Heart right ventricle (tissue), 16 donors: ENCODE measurements around the gene DISP3. TPM values are rescaled to one million over a fixed set of nuclear protein-coding genes. Genes with fewer than 3 reads are reported as not detected.

Source experiments
- ATAC-seq, 8 donors: fragments of 200-7000 bp; cut with Tn5 transposase; one replicate each; pipeline ENCODE4 v1.9.1; 2020; ENCODE audit warnings: mild to moderate bottlenecking in 8 of 8, moderate library complexity in 8 of 8, moderate number of reproducible peaks in 1 of 8
- DNase-seq, 2 donors: peaks; one replicate each; pipeline ENCODE4 v3.0.0-alpha.2; 2020
- H3K27ac ChIP-seq, 10 donors: fragments of 200-600 bp; sonication (generic) in 2 of 10; one replicate each; pipeline versions ENCODE4 v1.5.0 to v1.8.0; 2020 to 2022; ENCODE audit warnings: mild to moderate bottlenecking in 3 of 10
- H3K27me3 ChIP-seq, 7 donors: fragments of 200-600 bp; one replicate each; pipeline ENCODE4 v1.8.0; 2021 to 2022; ENCODE audit warnings: mild to moderate bottlenecking in 2 of 7
- H3K36me3 ChIP-seq, 9 donors: fragments of 200-600 bp; sonication (generic) in 1 of 9; one replicate each; pipeline versions ENCODE4 v1.5.0 to v1.8.0; 2020 to 2022; ENCODE audit warnings: mild to moderate bottlenecking in 2 of 9
- H3K4me1 ChIP-seq, 9 donors: fragments of 200-600 bp; sonication (generic) in 1 of 9; one replicate each; pipeline versions ENCODE4 v1.5.0 to v1.8.0; 2020 to 2022; ENCODE audit warnings: mild to moderate bottlenecking in 4 of 9
- H3K4me3 ChIP-seq, 10 donors: fragments of 200-600 bp; sonication (generic) in 2 of 10; one replicate each; pipeline versions ENCODE4 v1.5.0 to v1.8.0; 2020 to 2022; ENCODE audit warnings: mild to moderate bottlenecking in 7 of 10, moderate library complexity in 2 of 10
- H3K9me3 ChIP-seq, 11 donors: fragments of 200-600 bp in 10 of 11; sonication (generic) in 2 of 11; one replicate each; pipeline versions ENCODE4 v1.5.0 to v1.8.0; 2013 to 2022; ENCODE audit warnings: mild to moderate bottlenecking in 2 of 11, control low read depth in 1 of 11, moderate library complexity in 1 of 11
- WGBS, 2 donors: extraction: QIAGEN DNeasy Blood & Tissue Kit; methylation state at CpG; one replicate each; pipeline ENCODE4 v1.1.7; 2013; ENCODE audit warnings: inconsistent platforms in 1 of 2; 5-methylcytosine and 5-hydroxymethylcytosine counted together
- intact Hi-C, 10 donors: fragments of 100-400 bp; cut with DNase I; formaldehyde crosslinking; loops; one replicate each; pipeline versions ENCODE4 v1.11.1 to v1.14.2; 2022
- polyA plus RNA-seq, 2 donors: library from polyadenylated mRNA; stranded (reverse); fragments of 200-250 nt; gene quantifications; one replicate each; pipeline ENCODE4 v1.2.3, GENCODE V29; 2013
- total RNA-seq, 10 donors: library from RNA; stranded (reverse); fragmentation: NEBNext Ultra II Directional in 3 of 10; extraction: Animal tissue kit (Norgen Biotek cat#: 25700) in 3 of 10; gene quantifications; one replicate each; pipeline versions ENCODE4 v1.2.1 to v1.2.4, GENCODE V29; 2021 to 2023
- TF ChIP-seq, protein P1 (sequence below), 9 donors: fragments of 200-600 bp; sonication (generic) in 2 of 9; IDR thresholded peaks; one replicate each; pipeline versions ENCODE4 v1.5.0 to v1.8.0; 2021 to 2022; ENCODE audit warnings: antibody characterized with exemption in 9 of 9, mild to moderate bottlenecking in 5 of 9, moderate library complexity in 1 of 9
- donor health status: Arrhythmogenic right ventricular cardiomyopathy.
- donor health status: ischemic (EF 13 %, LVEDD 7.1; RV severe dilation, severe dysfunction).
- donor health status: healthy with polysubstance abuse.
- donor health status: DM: no; HTN: yes; CAD: no.
- donor health status: DM: no; HTN: no; CAD: no.
- donor health status: ischemic (EF 25% LVEDD 6.9; RV normal size, moderate dysfunction).
- donor health status: ischemic (EF 25% LVEDD 5.7; RV mildly dilated, moderate dysfunction).
- donor health status: healthy.
- donor health status: DM: yes; HTN: yes; CAD: no.
- donor health status: Ischemic cardiomyopathy.
- donor health status: ischemic (EF 35%, LVEDD 5.7; RV mildly dilated, moderate dysfunction).
- donor health status: nonischemic (EF 11% LVEDD 7.7; RV severe dilation, severe dysfunction).
- donor health status: DM: yes; HTN: yes; CAD: no.
- donor health status: PGD.
- donor health status: ischemic (EF 29% LVEDD 5.4; RV normal size, mild dysfunction).
- donor health status: nonischemic (EF 23%, LVEDD 6.1; RV moderate dilation, normal function).

Gene DISP3
- total and polyA plus RNA-seq, 12 donors, result 0.05 to 0.22 (median 0.13) TPM; not detected in 5

DNA sequence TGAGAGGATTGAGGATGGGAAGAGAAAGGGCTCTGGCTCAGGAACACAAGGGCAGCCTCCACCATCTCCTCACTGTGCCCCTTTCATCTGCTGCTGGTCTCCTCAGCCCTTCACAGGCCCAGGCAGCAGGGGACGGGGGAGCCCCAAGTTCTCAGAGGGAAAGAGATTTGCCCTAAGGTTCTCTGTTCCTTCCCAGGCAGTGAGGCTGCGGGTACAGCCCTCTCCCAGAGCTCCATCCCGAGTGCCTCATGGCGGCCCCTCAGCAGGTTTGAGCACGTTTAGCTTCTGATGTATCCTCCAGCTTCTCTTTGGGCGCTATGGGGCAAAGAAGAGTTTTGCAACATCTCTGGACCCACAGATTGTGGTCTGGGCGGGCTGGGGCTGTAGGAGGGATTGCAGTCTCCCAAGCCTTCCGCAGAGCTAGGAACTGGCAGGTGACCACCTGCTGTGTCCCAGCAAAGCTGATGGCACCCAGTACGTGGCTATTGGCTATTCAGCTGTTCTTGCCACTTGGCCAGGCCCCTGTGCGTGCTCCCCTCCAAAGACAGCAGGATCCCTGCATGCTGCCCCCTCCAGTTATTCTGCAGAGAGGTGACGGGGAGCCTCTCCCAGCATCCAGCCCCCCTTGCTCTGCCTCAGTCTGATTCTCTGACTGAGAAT is 10.1 kb downstream of the DISP3 start:
- TF ChIP-seq, protein P1, sequence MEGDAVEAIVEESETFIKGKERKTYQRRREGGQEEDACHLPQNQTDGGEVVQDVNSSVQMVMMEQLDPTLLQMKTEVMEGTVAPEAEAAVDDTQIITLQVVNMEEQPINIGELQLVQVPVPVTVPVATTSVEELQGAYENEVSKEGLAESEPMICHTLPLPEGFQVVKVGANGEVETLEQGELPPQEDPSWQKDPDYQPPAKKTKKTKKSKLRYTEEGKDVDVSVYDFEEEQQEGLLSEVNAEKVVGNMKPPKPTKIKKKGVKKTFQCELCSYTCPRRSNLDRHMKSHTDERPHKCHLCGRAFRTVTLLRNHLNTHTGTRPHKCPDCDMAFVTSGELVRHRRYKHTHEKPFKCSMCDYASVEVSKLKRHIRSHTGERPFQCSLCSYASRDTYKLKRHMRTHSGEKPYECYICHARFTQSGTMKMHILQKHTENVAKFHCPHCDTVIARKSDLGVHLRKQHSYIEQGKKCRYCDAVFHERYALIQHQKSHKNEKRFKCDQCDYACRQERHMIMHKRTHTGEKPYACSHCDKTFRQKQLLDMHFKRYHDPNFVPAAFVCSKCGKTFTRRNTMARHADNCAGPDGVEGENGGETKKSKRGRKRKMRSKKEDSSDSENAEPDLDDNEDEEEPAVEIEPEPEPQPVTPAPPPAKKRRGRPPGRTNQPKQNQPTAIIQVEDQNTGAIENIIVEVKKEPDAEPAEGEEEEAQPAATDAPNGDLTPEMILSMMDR (IDR thresholded peaks at IDR 0.05), result no peak
- Histone ChIP-seq H3K4me1 (peaks cover 0 to 6% (median 0%) of the 10 kb centered on the region in 9 donors), H3K4me3 (no peak overlapping the region), H3K27me3 (peaks cover 0 to 42% (median 14%) of the 10 kb centered on the region in 7 donors), H3K9me3 (peaks cover 0 to 10% (median 0%) of the 10 kb centered on the region in 11 donors), H3K27ac (no peak overlapping the region), H3K36me3 (no peaks in the 10 kb centered on the region)
- intact Hi-C loops, result loop anchor here in 2 of 10 donors (10.0 kb wide), 2 partner anchors 136 to 146 kb away; no protein-coding TSS in a partner anchor
- DNase-seq, result no peak
- 72 to 73% methylated on average over 11 of the region's 11 CpGs for WGBS, 2 donors
- no peak for ATAC-seq

DNA sequence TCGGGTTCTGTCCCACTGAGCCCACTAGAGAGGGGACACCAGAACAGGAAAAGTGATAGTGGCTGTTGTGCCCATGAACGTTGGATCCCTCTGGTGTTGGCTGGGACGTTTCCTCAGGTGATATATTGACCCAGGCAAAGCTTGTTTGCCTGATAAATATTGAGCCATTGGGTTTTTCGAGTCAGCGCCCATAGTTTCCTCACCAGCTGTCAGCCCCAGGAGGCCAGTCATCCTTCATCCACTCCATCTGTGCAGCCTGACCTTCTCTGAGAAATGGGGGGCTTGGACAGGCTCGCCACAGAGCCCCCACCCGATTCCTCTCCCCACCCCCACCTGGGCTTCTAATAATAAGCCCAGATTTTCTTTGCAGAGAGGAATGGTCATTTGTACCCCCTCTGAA is 13.3 kb downstream of the DISP3 start:
- H3K9me3 ChIP-seq, result peaks cover 0 to 10% (median 0%) of the 10 kb centered on the region in 11 donors
- H3K36me3 ChIP-seq, result no peaks in the 10 kb centered on the region
- peaks cover 0 to 51% (median 9%) of the 10 kb centered on the region in 7 donors for H3K27me3 ChIP-seq
- TF ChIP-seq, protein P1 (IDR thresholded peaks at IDR 0.05), result no peak
- intact Hi-C loops, result no loop called here
- no peaks in the 10 kb centered on the region for H3K4me1 ChIP-seq
- DNase-seq, result no peak
- ATAC-seq, result no peak
- H3K27ac ChIP-seq, result no peak overlapping the region
- 68 to 74% methylated on average over 7 of the region's 7 CpGs for WGBS, 2 donors
- H3K4me3 ChIP-seq, result no peak overlapping the region

DNA sequence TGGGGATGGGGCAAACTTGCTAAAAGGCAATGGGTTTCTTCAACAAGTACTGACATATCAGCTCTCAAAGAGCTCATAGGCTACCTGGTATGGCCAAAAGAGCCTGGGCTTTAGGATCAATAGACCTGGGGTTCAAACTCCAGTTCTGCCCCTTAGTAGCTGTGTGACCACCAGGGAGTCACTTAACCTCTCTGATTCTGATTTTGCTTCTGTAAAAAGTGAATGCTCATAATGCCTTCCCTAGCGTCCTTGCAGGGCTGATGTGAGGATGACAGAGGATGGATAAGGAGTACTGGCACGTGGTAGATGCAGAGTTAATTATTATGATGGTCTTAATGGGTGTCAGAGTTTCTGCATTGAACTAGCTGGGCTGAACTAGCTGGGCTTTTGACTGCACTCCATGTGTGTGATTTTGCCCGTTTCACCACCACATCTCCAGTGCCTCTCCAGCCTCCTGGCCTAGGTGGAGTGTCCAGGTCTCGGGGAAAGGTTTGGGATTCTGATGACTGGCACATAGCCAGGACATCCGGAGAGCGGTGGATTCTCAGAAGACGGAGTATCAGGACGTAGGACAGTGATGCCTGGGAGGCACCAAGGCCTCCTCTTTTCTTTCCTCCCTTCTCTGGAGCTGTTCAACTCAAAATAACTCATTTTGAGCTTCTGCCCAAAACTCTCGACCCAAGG is 15.2 kb downstream of the DISP3 start:
- intact Hi-C loops, result no loop called here
- Histone ChIP-seq H3K4me3 (no peak overlapping the region), H3K27ac (no peak overlapping the region), H3K4me1 (no peaks in the 10 kb centered on the region), H3K9me3 (peaks cover 0 to 10% (median 0%) of the 10 kb centered on the region in 11 donors), H3K27me3 (peaks cover 0 to 51% (median 13%) of the 10 kb centered on the region in 7 donors), H3K36me3 (no peaks in the 10 kb centered on the region)
- TF ChIP-seq, protein P1 (IDR thresholded peaks at IDR 0.05), result no peak
- DNase-seq (no peak), ATAC-seq (no peak)
- 65 to 69% methylated on average over 9 of the region's 9 CpGs for WGBS, 2 donors

DNA sequence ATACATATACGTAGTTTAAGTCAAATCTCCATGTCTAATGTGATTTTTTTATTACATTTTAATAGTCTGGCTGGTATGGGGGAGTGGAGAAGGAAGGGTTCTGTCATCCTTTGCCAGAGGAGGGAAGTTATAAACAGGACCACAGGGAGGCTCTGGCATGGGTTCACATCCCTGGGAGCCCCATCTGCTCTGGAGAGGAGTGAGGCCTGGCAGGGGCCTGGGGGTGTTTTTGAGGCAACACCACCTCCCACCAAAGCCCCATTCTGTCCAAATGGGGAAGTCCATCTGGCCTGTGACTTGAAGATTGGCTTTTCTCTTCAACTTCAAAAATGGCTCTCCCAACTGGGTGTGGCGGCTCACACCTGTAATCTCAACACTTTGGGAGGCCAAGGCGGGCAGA is 15.8 kb downstream of the DISP3 start:
- Histone ChIP-seq H3K27ac (no peak overlapping the region), H3K27me3 (peaks cover 0 to 50% (median 17%) of the 10 kb centered on the region in 7 donors), H3K9me3 (peaks cover 0 to 10% (median 0%) of the 10 kb centered on the region in 11 donors), H3K4me1 (no peaks in the 10 kb centered on the region), H3K36me3 (no peaks in the 10 kb centered on the region), H3K4me3 (no peak overlapping the region)
- TF ChIP-seq, protein P1 (IDR thresholded peaks at IDR 0.05), result no peak
- 81 to 83% methylated on average over 3 of the region's 3 CpGs for WGBS, 2 donors
- ATAC-seq (no peak), DNase-seq (no peak)
- intact Hi-C loops, result no loop called here
